Retinal pigment epithelial cell (primary cell): ENCODE results near the gene SATB2.

Source experiments
- DNase-seq: peaks from one replicate; pipeline ENCODE4 v3.0.0-alpha.2; 2010; ENCODE audit warnings: low read depth
- H3K4me3 ChIP-seq: 2 replicates; pipeline ENCODE4 v1.5.1; 2011; ENCODE audit warnings: mild to moderate bottlenecking, low read length, control low read depth, moderate library complexity
- CTCF ChIP-seq: conservative IDR thresholded peaks from 2 replicates; pipeline ENCODE4 v1.5.1; 2011; ENCODE audit warnings: low read depth, low read length, control low read depth, inconsistent platforms

Gene SATB2

GRCh38 chr2:199488772-199489400 is 31.1 kb upstream of the SATB2 start:
- peak; percentile 91 for TF ChIP-seq CTCF
- peak; percentile 5 for DNase-seq
- no peak overlapping the region for H3K4me3 ChIP-seq

GRCh38 chr2:199485732-199486335 is 28.1 kb upstream of the SATB2 start:
- peak; percentile 92 for TF ChIP-seq CTCF
- peak; percentile 10 for DNase-seq
- H3K4me3 ChIP-seq = no peak overlapping the region

GRCh38 chr2:199484927-199485326 is 27.2 kb upstream of the SATB2 start:
- H3K4me3 ChIP-seq = no peak overlapping the region
- peak; percentile 39 for TF ChIP-seq CTCF
- no peak for DNase-seq

- H3K4me3 ChIP-seq = no peak overlapping the region
- no peak for DNase-seq
- TF ChIP-seq CTCF = no peak
Measured at GRCh38 chr2:199480966-199481365, 23.2 kb upstream of the SATB2 start.

GRCh38 chr2:199477277-199477834 is 19.6 kb upstream of the SATB2 start:
- no peak for DNase-seq
- TF ChIP-seq CTCF = no peak
- H3K4me3 ChIP-seq = no peak overlapping the region

GRCh38 chr2:199471443-199472057 is 13.8 kb upstream of the SATB2 start:
- peak; percentile 85 for TF ChIP-seq CTCF
- peak overlapping the region; percentile 6 for H3K4me3 ChIP-seq

More at GRCh38 chr2:199471443-199472057, 13.8 kb upstream of the SATB2 start:
- no peak for DNase-seq
